GM10248 (cell line): ENCODE measurements around the gene HDAC4.

ENCODE experiments used
- CTCF ChIA-PET: fragments of 300-600 bp; sonication (Branson Sonifier 250); formaldehyde crosslinking; extraction: SDS; loops from one replicate; lab custom pipeline; 2021; ENCODE audit warnings: antibody characterized with exemption; lab: Yijun Ruan, JAX
- POLR2A ChIA-PET: fragments of 350-650 bp; sonication (Branson Sonifier 250); formaldehyde crosslinking; extraction: SDS; loops from one replicate; lab custom pipeline; 2020; ENCODE audit warnings: antibody characterized with exemption; lab: Yijun Ruan, JAX
- DNase-seq: peaks from one replicate; pipeline ENCODE4 v3.0.0; 2012; ENCODE audit errors: extremely low spot score
- TF ChIP-seq, protein P1 (sequence below): IDR thresholded peaks from 2 replicates; pipeline ENCODE4 v1.5.1; 2012; ENCODE audit warnings: mild to moderate bottlenecking, low read depth; ENCODE audit errors: extremely low read depth, missing control alignments, control extremely low read depth

The HDAC4 gene

GRCh38 chr2:239346676-239347075 lies 54.1 kb downstream of the HDAC4 start:
- TF ChIP-seq, protein P1, sequence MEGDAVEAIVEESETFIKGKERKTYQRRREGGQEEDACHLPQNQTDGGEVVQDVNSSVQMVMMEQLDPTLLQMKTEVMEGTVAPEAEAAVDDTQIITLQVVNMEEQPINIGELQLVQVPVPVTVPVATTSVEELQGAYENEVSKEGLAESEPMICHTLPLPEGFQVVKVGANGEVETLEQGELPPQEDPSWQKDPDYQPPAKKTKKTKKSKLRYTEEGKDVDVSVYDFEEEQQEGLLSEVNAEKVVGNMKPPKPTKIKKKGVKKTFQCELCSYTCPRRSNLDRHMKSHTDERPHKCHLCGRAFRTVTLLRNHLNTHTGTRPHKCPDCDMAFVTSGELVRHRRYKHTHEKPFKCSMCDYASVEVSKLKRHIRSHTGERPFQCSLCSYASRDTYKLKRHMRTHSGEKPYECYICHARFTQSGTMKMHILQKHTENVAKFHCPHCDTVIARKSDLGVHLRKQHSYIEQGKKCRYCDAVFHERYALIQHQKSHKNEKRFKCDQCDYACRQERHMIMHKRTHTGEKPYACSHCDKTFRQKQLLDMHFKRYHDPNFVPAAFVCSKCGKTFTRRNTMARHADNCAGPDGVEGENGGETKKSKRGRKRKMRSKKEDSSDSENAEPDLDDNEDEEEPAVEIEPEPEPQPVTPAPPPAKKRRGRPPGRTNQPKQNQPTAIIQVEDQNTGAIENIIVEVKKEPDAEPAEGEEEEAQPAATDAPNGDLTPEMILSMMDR: no peak
- ChIA-PET CTCF (no interaction called here), POLR2A (no interaction called here)
- no peak for DNase-seq

DNA sequence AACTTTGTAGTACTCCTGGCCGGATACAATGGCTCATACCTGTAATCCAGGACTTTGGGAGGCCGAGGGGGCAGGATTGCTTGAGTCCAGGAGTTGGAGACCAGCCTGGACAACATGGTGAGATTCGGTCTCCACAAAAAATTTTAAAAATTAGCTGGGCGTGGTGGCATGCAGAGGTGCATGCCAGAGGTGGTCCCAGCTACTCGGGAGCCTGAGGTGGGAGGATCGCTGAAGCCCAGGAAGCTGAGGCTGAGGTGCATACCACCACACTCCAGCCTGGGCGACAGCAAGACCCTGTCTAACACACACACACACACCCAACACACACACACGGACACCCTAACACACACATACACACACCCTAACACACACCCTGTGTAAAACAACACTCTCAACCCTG lies 55.6 kb downstream of the HDAC4 start:
- ChIA-PET POLR2A (no interaction called here), CTCF (no interaction called here)
- TF ChIP-seq, protein P1: no peak
- DNase-seq: no peak

- CTCF ChIA-PET: no interaction called here
- POLR2A ChIA-PET: no interaction called here
- DNase-seq: no peak
Observed at GRCh38 chr2:239344857-239345216, 56.0 kb downstream of the HDAC4 start.

DNA sequence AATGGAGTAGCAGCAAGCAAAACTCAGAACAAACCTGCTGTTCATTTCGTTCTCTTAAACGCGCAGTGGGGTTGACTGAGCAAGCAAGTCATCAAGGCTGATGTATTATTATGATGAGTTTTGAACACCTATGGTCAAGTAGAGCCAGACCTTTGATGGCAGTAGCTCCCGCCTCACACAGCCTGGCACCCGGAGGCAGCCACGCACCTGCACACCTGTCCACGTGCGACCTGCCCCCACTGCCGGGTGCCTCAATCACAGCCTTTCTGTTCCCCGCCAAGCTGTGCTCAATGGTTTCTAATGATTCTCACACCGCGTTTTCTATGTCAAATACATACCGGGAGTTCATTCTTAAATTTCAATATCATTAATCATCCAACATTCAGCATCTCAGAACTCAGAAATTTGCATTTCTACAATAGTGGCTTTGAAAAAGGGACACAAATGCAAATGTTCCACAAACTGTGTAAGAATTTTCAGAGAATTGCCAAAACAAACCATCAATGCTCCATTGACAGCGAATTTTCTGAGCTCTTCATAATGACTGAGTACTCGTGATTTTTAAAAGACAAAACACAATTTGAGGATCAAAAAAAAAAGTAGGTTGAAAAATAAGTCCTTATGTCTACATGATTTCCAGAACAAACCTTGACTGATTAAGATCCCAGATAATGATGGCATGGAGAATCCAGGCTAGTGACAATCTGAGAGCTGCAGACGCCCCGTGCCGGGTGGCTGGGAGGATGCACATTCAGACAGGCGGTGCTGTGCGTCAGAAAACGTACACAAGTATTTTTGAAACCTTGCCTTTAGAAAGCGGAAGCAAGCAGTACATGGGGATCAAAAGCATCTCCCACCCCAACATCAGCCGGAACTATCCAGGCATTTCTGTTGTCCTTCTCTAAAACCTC lies 56.6 kb downstream of the HDAC4 start:
- ChIA-PET CTCF (no interaction called here), POLR2A (no interaction called here)
- TF ChIP-seq, protein P1: no peak
- no peak for DNase-seq

More at GRCh38 chr2:239344857-239345216, 56.0 kb downstream of the HDAC4 start:
- TF ChIP-seq, protein P1: no peak

GRCh38 chr2:239343460-239343859 lies 57.4 kb downstream of the HDAC4 start:
- ChIA-PET POLR2A (no interaction called here), CTCF (no interaction called here)
- TF ChIP-seq, protein P1: no peak

GRCh38 chr2:239341840-239342239 lies 59.0 kb downstream of the HDAC4 start:
- TF ChIP-seq, protein P1: no peak
- ChIA-PET POLR2A (no interaction called here), CTCF (no interaction called here)
- DNase-seq: no peak

More at GRCh38 chr2:239343460-239343859, 57.4 kb downstream of the HDAC4 start:
- DNase-seq: no peak
